Motor neuron (in vitro differentiated cells): Measurements from ENCODE around the gene TOMM40. TPM values are rescaled to one million over a fixed set of nuclear protein-coding genes. Genes with fewer than 3 reads are reported as not detected.
A peak's percentile ranks its signal among the peaks of the same experiment; 100 is the strongest.
"Not testable (repeated sequence)": the region's sequence is repeated elsewhere in the genome, so short reads cannot be mapped to it uniquely, and the experiment has no call there.

ENCODE experiments used
- ATAC-seq, 8 experiments: fragments of 200-7000 bp; cut with Tn5 transposase; replicated peaks in 6 of 8; 2 replicates each; pipeline ENCODE4 v1.8.0; 2021; ENCODE audit warnings: mild to moderate bottlenecking in 8 of 8, moderate library complexity in 8 of 8
- H3K27ac ChIP-seq, 2 donors: fragments of 250-450 bp; sonication (Bioruptor Pico); 2 replicates each; pipeline ENCODE4 v1.9.0; 2021; ENCODE audit warnings: antibody characterized with exemption in 2 of 2, mild to moderate bottlenecking in 2 of 2, moderate library complexity in 1 of 2
- H3K4me1 ChIP-seq, 2 donors: fragments of 250-450 bp; sonication (Bioruptor Pico); replicated peaks in 1 of 2; 2 replicates each; pipeline ENCODE4 v1.6.1; 2021; ENCODE audit warnings: antibody characterized with exemption in 2 of 2, mild to moderate bottlenecking in 2 of 2, moderate library complexity in 1 of 2
- H3K4me3 ChIP-seq, 5 donors: fragments of 250-450 bp; sonication (Bioruptor Pico); 2 replicates each; pipeline ENCODE4 v1.9.0; 2021; ENCODE audit warnings: antibody characterized with exemption in 5 of 5, mild to moderate bottlenecking in 5 of 5, moderate library complexity in 4 of 5
- WGBS, 10 experiments: fragments of 450-650 bp; shearing (Covaris generic); methylation state at CpG; one replicate each; pipeline ENCODE4 v1.0.0; 2022; 5-methylcytosine and 5-hydroxymethylcytosine counted together
- in situ Hi-C, 9 experiments: fragments of 400-800 bp; cut with MboI; loops; one replicate each; pipeline ENCODE4 v1.15.0; 2021; ENCODE audit warnings: low sequenced_read_pairs in 9 of 9, low pct_unique_long_range_greater_than_20kb in 2 of 9; ENCODE audit not compliant: unreplicated experiment in 9 of 9
- total RNA-seq, 8 experiments: library from RNA; unstranded; fragments of 300-600 nt; gene quantifications; 2 replicates each; pipeline versions ENCODE4 v1.2.3 to v1.2.4, GENCODE V29; 2022

Gene TOMM40
- total RNA-seq, 8 experiments from 2014 or later, result 30.9 to 141 (median 58.9) TPM

DNA sequence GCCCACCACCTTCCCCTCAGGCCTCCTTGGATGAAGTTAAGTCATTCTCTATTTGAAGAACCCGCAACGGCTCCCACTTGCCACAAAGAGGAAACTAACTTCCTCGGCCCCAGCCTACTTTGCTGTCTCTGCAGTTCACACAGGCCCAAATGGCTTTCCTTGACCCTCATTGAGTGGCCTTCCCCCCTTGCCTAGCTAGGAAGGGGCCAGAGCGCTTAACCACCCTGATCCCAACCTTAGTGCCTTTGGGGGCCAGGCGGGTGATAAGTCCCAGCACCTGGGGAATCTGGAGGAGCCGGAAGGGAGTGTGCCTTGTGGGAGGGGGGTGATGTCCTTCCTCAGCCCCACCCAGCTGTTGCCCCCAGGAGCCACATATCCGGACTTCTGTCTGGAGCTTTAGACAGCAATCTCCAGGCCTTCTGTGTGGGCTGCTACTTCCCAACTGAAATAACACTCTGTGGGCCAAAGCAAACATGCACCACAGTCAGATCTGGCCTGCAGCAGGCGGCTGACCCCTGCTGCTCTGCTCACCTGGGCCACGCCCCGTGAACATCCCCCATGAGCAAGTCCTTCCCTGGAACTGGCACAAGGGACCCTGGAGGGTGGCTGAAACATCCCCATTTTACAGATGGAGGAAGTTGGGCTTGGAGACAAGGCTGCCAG, 34.5 kb upstream of the TOMM40 start:
- H3K27ac ChIP-seq, result no peak overlapping the region
- in situ Hi-C loops, result no loop called here
- 50 to 100% (median 87%) methylated on average over 1 to 5 of the region's 10 CpGs; no CpG with 5 or more reads in 4 of the 10 experiments for WGBS, 10 experiments
- no peak for ATAC-seq
- no peak overlapping the region for H3K4me3 ChIP-seq
- H3K4me1 ChIP-seq, result no peaks in the 10 kb centered on the region

DNA sequence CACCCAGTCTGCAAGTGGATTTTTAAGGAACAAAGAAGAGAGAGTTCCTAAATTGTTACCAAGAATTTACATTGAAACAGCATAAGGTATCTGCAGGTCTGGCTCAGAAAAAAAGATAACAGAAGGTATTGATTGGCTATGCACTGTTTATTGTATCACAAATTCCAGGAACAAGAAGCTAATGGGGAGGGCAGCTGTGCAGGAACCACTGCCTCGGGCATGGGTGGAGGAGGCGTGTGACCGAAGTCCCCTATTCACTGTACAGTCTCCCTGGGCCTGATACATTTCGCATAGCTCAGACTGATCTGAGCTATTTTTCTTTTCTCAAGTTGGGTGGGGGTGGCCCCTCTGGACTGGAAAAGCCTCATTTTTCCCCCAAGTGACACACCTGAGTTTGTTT, 33.2 kb upstream of the TOMM40 start:
- in situ Hi-C loops, result no loop called here
- H3K4me1 ChIP-seq, result no peaks in the 10 kb centered on the region
- 57 to 100% (median 89%) methylated on average over 1 to 4 of the region's 4 CpGs; no CpG with 5 or more reads in 3 of the 10 experiments for WGBS, 10 experiments
- no peak overlapping the region for H3K27ac ChIP-seq
- ATAC-seq, result peak in 3 of 8 experiments; percentile 91 to 95 (median 91)
- no peak overlapping the region for H3K4me3 ChIP-seq

DNA sequence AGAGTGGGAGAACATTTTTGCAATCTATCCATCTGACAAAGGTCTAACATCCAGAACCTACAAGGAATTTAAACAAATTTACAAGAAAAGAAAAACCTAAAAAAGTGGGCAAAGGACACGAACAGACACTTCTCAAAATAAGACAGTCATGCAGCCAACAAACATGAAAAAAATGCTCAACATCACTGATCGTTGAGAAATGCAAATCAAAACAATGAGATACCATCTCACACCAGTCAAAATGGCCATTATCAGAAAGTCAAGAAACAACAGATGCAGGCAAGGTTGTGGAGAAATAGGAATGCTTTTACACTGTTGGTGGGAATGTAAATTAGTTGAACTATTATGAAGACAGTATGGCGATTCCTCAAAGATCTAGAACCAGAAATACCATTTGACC, 29.5 kb upstream of the TOMM40 start:
- ATAC-seq, in situ Hi-C loops, H3K4me3 ChIP-seq, H3K4me1 ChIP-seq, H3K27ac ChIP-seq: not testable (repeated sequence)
- WGBS, 10 experiments, result 75 to 100% (median 96%) methylated on average over 1 to 3 of the region's 3 CpGs

DNA sequence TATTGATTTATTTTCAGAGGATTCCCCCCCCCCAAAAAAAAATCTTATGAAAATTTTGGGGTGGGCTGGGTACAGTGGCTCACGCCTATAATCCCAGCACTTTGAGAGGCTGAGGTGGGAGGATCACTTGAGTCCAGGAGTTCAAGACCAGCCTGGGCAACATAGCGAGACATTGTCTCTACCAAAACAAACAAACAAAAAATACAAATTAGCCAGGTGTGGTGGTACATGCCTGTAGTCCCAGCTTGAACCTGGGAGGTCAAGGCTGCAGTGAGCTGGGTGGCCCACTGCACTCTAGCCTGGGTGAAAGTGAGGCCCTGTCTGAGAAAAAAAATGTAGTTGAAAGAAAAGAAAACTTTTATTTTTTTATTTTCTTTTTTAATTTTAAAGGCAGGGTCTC, 27.1 kb upstream of the TOMM40 start:
- Histone ChIP-seq H3K4me3 (no peak overlapping the region), H3K4me1 (no peaks in the 10 kb centered on the region), H3K27ac (no peak overlapping the region)
- ATAC-seq, result no peak
- WGBS, 10 experiments, result 83 to 100% (median 100%) methylated on average over 1 to 2 of the region's 2 CpGs; no CpG with 5 or more reads in 5 of the 10 experiments
- in situ Hi-C loops, result no loop called here

DNA sequence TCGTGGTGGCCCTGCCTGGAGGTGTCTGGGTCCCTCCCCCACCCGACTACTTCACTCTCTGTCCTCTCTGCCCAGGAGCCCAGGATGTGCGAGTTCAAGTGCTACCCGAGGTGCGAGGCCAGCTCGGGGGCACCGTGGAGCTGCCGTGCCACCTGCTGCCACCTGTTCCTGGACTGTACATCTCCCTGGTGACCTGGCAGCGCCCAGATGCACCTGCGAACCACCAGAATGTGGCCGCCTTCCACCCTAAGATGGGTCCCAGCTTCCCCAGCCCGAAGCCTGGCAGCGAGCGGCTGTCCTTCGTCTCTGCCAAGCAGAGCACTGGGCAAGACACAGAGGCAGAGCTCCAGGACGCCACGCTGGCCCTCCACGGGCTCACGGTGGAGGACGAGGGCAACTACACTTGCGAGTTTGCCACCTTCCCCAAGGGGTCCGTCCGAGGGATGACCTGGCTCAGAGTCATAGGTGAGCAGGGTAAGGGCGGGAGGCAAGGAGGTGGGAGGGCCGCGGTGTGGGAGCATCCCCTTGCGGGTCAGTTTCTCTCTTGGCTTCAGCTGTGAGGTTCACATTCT, 25.8 kb upstream of the TOMM40 start:
- ATAC-seq, result no peak
- no peak overlapping the region for H3K27ac ChIP-seq
- WGBS, 10 experiments, result 80 to 100% (median 100%) methylated on average over 1 to 5 of the region's 27 CpGs; no CpG with 5 or more reads in 4 of the 10 experiments
- no peak overlapping the region for H3K4me3 ChIP-seq
- in situ Hi-C loops, result no loop called here
- H3K4me1 ChIP-seq, result no peaks in the 10 kb centered on the region

DNA sequence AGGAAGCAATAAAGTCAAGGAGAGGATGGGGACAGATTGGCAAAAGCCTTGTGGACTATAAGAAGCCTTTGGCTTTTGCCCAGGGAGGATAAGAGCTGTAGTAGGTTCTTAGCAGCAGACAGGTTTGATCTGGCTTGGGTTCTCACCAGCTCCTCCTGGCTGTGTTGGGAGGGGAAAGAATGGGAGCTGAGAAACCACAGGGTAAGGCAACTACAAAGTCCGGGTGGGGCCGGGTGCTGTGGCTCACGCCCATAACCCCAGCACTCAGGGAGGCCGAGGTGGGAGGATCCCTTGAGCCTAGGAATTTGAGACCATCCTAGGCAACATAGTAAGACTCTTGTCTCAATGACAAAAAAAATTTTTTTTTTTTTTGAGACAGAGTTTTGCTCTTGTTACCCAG, 24.4 kb upstream of the TOMM40 start:
- WGBS, 10 experiments, result 86% methylated on average over 4 of the region's 4 CpGs; no CpG with 5 or more reads in 9 of the 10 experiments
- H3K4me1 ChIP-seq, result no peaks in the 10 kb centered on the region
- H3K27ac ChIP-seq, result no peak overlapping the region
- in situ Hi-C loops, result no loop called here
- no peak overlapping the region for H3K4me3 ChIP-seq
- peak in 3 of 8 experiments; percentile 22 to 93 (median 64) for ATAC-seq

DNA sequence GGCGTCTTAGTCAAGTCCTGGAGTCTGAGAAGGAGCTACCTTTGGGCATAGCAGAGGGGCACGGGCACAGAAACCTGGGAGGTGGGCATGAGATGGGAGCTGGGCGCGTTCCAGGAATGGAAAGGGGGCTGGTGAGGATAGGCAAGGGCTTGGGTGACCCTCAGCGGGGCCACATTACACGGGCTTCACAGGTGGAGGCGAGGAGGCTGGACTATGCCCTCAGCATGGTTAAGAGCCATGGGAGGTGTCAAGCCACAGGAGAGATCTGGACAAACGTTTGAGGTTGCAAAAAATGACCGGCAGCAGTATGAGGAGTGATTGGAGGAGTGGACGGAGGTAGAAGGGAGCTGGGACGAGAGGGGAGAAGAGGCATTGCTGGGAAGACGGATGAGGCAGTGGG, 23.5 kb upstream of the TOMM40 start:
- WGBS, 10 experiments, result 80 to 100% (median 95%) methylated on average over 2 to 11 of the region's 12 CpGs; no CpG with 5 or more reads in 3 of the 10 experiments
- Histone ChIP-seq H3K4me1 (no peaks in the 10 kb centered on the region), H3K4me3 (no peak overlapping the region), H3K27ac (no peak overlapping the region)
- in situ Hi-C loops, result no loop called here
- no peak for ATAC-seq

DNA sequence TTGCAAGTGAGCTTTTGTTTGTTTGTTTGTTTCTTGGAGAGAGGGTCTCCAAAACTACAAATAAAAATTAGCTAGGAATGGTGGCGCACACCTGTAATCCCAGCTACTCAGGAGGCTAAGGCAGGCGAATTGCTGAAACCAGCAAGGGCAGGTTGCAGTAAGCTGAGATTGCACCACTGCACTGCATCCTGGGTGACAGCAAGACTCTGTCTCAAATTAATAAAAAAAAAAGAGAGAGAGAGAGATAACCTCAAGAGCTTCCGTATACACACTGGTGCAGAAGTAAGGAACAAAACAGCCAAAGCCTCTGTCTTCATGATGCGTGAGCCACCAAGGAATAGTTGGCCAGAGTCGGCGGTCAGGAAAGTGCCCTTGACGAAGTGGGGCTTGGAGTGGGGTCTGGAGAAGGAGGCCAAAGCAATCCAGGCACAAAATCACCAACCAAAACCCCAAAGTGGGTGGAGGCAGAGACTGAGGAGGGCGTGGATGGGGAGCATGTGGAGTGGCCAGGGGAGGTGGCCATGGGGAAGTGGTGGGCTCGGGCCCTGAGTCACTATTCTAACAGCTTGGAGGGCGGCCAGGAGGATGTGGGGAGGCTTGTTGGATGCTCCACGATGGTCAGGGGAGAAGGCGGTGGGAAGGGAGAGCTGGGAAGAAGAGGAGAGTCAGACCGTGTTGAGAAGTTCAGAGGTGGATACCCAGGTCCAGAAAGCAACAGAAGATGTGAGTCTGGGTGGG, 21.2 kb upstream of the TOMM40 start:
- in situ Hi-C loops, result no loop called here
- no peak overlapping the region for H3K27ac ChIP-seq
- no peaks in the 10 kb centered on the region for H3K4me1 ChIP-seq
- ATAC-seq, result peak in 1 of 8 experiments; percentile 19
- H3K4me3 ChIP-seq, result no peak overlapping the region
- WGBS, 10 experiments, result 70 to 100% (median 93%) methylated on average over 1 to 5 of the region's 13 CpGs; no CpG with 5 or more reads in 1 of the 10 experiments

DNA sequence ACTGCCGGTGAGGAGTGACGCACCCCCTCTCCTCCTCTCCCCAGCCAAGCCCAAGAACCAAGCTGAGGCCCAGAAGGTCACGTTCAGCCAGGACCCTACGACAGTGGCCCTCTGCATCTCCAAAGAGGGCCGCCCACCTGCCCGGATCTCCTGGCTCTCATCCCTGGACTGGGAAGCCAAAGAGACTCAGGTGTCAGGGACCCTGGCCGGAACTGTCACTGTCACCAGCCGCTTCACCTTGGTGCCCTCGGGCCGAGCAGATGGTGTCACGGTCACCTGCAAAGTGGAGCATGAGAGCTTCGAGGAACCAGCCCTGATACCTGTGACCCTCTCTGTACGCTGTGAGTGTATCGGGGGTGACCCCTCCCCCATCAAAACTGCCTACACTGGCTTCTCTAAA, 19.2 kb upstream of the TOMM40 start:
- in situ Hi-C loops, result no loop called here
- 95 to 100% (median 100%) methylated on average over 1 to 5 of the region's 14 CpGs; no CpG with 5 or more reads in 5 of the 10 experiments for WGBS, 10 experiments
- no peak for ATAC-seq

DNA sequence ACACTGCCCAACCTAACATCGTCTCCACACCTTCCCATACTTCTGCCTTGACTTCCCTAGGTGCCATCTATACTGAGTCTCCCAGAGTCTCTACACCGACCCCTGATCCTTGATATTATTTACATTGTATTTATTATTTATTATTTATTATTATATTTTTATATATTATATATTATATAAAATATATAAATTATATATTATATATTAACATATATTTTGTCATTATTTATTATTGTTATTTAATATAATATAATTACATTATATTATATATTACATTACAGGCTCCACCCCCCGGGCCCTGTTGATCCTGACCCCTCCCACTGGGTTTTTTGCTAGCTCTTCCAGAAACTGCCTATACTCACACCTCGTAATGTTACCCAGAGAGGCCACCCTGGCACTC, 18.4 kb upstream of the TOMM40 start:
- Histone ChIP-seq H3K4me1 (no peaks in the 10 kb centered on the region), H3K4me3 (no peak overlapping the region), H3K27ac (no peak overlapping the region)
- ATAC-seq, result no peak
- in situ Hi-C loops, result no loop called here
- 64 to 100% (median 91%) methylated on average over 1 to 4 of the region's 4 CpGs for WGBS, 10 experiments

More for the DNA sequence above, 19.2 kb upstream of the TOMM40 start:
- Histone ChIP-seq H3K4me1 (no peaks in the 10 kb centered on the region), H3K27ac (no peak overlapping the region), H3K4me3 (no peak overlapping the region)

DNA sequence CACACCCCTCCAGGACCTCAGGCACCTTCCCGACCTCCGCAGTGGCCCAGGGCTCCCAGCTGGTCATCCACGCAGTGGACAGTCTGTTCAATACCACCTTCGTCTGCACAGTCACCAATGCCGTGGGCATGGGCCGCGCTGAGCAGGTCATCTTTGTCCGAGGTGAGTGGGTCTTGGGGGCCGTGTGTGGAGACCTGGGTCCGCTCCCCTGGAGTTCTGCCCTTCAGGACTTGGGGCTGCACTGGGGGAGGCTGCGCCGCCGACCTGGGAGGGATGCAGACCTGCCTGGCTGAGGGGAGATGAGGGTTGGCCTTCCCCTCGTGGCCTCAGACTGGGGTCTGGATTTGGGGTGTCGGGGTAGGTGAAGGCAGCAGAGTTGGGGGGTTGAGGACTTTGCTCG, 16.7 kb upstream of the TOMM40 start:
- no peak overlapping the region for H3K4me3 ChIP-seq
- no peak overlapping the region for H3K27ac ChIP-seq
- 100% methylated on average over 1 to 2 of the region's 16 CpGs; no CpG with 5 or more reads in 8 of the 10 experiments for WGBS, 10 experiments
- in situ Hi-C loops, result no loop called here
- ATAC-seq, result no peak
- H3K4me1 ChIP-seq, result no peaks in the 10 kb centered on the region

DNA sequence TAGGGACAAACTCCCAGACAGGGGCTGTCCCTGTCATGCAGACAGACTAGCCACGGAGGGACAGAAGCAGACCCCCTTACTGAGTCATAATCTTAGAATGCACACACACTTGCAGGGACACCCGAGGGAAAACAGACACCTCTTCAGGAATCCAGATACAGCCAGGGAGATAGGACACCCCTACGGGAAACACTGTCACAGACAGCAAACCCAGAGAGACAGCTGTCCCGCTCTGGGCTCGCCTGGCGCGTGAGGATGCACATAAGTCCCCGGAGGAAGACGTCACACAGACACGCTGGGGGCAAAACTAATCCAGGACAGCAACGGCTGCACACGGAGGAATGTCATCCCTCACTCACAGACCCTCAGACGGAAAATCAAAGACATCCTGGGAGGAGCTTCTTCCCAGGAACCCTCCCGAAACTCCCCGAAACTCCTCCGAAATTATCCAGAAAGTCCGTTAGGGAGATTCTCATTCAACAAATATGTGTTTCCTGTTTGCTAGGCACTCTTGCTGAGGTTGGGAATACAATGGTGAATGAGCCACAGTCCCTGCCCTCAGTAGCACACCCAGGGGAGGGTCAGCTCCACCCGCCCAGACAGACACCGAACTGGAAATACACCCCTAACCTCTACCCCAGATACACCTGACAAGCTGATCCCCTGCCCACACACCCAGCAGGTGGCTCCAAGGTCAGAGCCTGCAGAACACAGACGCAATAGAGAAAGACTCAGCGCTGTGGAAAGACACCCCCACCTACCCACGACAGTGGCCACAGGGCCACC, 15.2 kb upstream of the TOMM40 start:
- Histone ChIP-seq H3K27ac (no peak overlapping the region), H3K4me3 (no peak overlapping the region), H3K4me1 (no peaks in the 10 kb centered on the region)
- ATAC-seq, result no peak
- in situ Hi-C loops, result no loop called here
- 64 to 98% (median 88%) methylated on average over 3 to 15 of the region's 22 CpGs; no CpG with 5 or more reads in 1 of the 10 experiments for WGBS, 10 experiments
